ENCODE results near the gene TFF3. TPM values are rescaled to one million over a fixed set of nuclear protein-coding genes. Genes with fewer than 3 reads are reported as not detected.

TFF3 gene
- total RNA-seq, 2 experiments from 2014 or later: not detected

DNA sequence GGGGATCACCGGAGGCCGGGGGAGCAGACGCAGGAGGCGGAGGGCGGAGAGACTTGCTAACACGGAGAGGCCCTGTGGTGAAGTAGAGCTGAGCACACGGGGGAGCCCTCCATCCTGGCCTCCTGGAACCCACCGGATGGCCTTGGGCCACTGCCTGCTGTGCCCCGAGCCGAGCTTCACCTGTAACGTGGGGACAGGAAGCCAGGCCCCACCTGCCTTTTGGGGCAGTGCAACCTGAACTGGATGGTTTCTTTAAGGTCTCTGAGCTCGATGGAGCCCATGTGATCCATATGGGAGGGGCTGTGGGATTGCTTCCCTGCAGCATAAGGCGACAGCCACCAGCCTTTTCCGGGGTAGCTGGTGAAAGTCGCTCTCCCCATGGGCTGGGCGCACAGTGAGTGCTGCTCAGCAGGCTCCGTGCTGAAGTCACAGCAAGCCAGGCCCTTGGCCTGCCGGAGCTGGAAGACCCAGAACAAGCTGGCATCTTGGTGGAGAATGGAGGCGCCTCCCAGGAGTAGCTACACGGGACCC is 35.8 kb downstream of the TFF3 start:
- Mint-ChIP-seq H3K36me3 (no peaks in the 10 kb centered on the region), H3K4me3 (no peak overlapping the region), H3K4me1 (no peaks in the 10 kb centered on the region), H3K27me3 (no peaks in the 10 kb centered on the region), H3K27ac (no peak overlapping the region), H3K9me3 (no peaks in the 10 kb centered on the region)
- POLR2A ChIA-PET: interaction anchor here (0.7 kb wide), 1 partner anchor 90 kb away, joined by 3 read pairs; no protein-coding TSS in a partner anchor
- DNase-seq (no peak), ATAC-seq (ENCODE audit: low read depth) (no peak)

DNA sequence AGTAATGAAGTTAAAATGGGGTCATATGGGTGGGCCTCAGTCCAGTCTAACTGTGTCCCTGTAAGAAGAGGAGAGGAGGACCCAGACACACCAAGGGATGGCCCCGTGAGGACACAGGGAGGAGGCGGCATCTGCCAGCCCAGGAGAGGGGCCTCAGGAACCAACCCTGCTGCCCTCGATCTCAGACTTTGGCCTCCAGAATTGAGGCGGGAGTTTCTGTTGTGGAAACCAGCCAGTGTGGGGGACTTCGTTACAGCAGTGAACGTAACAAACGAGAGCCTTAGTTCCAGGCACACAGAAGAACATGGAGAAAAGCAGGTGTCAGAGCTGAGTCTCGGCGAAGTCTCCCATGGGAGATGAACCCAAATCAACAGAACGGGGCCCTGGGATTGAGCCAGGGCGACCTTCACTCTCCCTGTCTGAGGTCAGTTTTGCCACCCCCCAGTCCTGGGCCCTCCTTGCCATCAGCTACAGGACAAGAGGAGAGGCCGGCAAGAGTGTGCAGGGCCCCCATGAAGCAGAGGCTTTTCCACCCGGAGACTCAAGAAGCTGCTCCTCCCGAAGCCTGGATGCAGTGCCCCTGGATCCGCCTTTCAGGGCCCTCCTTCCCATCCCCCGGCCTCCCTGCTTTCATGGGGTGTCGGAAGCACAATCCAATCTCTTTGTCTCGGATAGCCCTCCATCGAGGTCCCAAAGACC is 36.6 kb downstream of the TFF3 start:
- POLR2A ChIA-PET: no interaction called here
- no peaks in the 10 kb centered on the region for H3K4me1 Mint-ChIP-seq
- H3K27ac Mint-ChIP-seq: no peak overlapping the region
- no peaks in the 10 kb centered on the region for H3K9me3 Mint-ChIP-seq
- ATAC-seq (ENCODE audit: low read depth) (no peak), DNase-seq (no peak)
- H3K36me3 Mint-ChIP-seq: no peaks in the 10 kb centered on the region
- H3K27me3 Mint-ChIP-seq: no peaks in the 10 kb centered on the region
- H3K4me3 Mint-ChIP-seq: no peak overlapping the region

DNA sequence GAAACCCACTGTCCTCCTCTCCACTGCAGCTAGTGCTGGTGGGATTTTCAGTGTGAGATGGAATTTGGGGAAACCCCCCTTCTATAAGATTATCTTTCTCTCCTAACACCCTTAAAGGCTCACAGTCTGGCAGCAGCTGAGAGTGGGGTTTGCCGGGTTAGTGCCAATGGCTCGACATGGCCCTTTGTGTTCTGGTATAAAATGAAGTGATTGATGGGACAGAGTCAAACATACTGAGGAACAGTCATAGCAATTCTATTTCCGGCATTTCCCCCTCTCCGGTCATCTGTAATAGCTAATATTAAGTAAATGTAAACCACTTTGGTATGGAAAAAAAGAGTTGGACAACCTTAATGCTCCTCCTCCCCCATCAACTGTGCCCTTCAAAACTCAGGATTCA is 37.6 kb downstream of the TFF3 start:
- no peak for ATAC-seq (ENCODE audit: low read depth)
- H3K9me3 Mint-ChIP-seq: no peaks in the 10 kb centered on the region
- DNase-seq: no peak
- no peaks in the 10 kb centered on the region for H3K27me3 Mint-ChIP-seq
- H3K4me3 Mint-ChIP-seq: no peak overlapping the region
- H3K4me1 Mint-ChIP-seq: no peaks in the 10 kb centered on the region
- POLR2A ChIA-PET: no interaction called here
- no peak overlapping the region for H3K27ac Mint-ChIP-seq
- no peaks in the 10 kb centered on the region for H3K36me3 Mint-ChIP-seq

DNA sequence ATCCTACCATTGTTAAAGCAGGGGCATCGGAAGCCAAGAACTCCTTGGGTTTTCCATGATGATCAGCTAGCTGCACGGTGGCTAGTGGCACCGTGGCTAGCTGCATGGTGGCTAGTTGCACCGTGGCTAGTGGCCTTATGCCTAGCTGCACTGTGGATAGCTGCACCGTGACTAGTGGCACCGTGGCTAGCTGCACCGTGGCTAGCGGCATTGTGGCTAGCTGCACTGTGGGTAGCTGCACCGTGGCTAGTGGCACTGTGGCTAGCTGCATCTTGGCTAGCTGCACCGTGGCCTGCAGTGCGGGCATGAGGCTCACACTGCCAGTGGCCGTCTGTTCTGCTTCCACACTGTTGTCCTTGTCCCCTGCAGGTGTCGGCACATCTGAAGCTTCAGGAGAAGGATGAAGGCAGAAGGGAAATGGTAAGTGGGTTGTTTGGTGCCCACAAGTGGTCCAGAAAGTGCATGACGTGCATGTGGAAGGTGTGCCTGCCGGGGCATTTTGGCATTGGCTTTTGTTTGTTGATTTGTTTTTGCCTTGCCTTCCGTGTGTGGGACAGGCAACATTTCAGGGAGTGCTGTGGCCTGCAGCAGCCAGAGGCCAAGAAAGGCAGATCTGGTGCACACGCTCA is 38.6 kb downstream of the TFF3 start:
- Mint-ChIP-seq H3K4me1 (no peaks in the 10 kb centered on the region), H3K36me3 (no peaks in the 10 kb centered on the region), H3K27me3 (no peaks in the 10 kb centered on the region), H3K4me3 (no peak overlapping the region), H3K9me3 (no peaks in the 10 kb centered on the region), H3K27ac (no peak overlapping the region)
- DNase-seq (no peak), ATAC-seq (ENCODE audit: low read depth) (no peak)
- POLR2A ChIA-PET: no interaction called here

DNA sequence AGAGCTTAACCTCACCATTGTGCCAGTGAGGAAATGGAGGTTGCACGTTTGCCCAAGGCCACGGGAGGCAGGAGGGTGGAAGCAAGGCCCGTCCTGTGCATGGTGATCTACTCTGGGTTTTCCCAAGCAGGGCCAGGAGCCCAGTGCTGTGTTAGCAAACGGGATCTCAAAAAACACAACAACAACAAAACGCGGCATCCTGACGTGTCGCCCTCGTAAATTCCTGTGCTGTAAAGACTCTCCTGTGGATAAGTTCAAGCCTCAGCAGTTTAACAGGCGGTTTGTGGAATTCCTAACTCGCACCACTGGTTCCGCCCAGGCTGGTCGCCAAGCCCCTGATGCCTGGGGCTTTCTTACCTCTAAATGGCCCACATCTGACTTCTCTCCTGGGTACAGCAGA is 39.1 kb downstream of the TFF3 start:
- POLR2A ChIA-PET: no interaction called here
- no peaks in the 10 kb centered on the region for H3K4me1 Mint-ChIP-seq
- ATAC-seq (ENCODE audit: low read depth): no peak
- DNase-seq: no peak
- no peaks in the 10 kb centered on the region for H3K36me3 Mint-ChIP-seq
- no peaks in the 10 kb centered on the region for H3K27me3 Mint-ChIP-seq
- H3K4me3 Mint-ChIP-seq: no peak overlapping the region
- no peaks in the 10 kb centered on the region for H3K9me3 Mint-ChIP-seq
- H3K27ac Mint-ChIP-seq: no peak overlapping the region

DNA sequence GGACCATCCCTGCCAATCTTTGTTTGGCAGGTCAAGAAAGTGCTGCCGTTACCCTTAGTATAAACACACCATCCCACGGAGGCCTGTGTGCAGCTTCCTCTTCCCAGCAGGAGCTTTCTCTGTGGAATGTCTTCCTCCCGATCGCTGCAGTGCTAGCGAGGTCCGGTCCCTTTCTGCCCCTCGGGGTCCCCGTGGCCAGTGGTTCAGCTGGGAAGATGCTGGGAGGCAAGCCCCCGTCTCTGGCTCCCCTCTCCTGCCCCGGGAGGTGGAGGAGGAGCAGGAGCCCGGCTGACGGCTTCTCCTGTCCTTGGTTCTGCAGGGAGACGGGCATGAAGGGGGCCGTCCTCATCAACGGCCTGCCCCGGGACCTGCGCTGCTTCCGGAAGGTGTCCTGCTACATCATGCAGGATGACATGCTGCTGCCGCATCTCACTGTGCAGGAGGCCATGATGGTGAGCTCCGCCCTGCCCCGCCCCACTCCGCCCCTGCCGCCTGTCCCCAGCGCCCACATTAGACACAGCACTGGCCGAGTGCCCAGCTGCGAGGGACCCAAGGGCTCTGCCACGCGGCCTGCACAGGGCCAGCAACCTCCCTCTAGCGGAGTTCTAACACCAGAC is 42.1 kb downstream of the TFF3 start:
- no peaks in the 10 kb centered on the region for H3K36me3 Mint-ChIP-seq
- no peak for ATAC-seq (ENCODE audit: low read depth)
- H3K27ac Mint-ChIP-seq: no peak overlapping the region
- H3K27me3 Mint-ChIP-seq: no peaks in the 10 kb centered on the region
- no peak overlapping the region for H3K4me3 Mint-ChIP-seq
- no peaks in the 10 kb centered on the region for H3K9me3 Mint-ChIP-seq
- POLR2A ChIA-PET: no interaction called here
- DNase-seq: no peak
- peaks cover 16% of the 10 kb centered on the region for H3K4me1 Mint-ChIP-seq

DNA sequence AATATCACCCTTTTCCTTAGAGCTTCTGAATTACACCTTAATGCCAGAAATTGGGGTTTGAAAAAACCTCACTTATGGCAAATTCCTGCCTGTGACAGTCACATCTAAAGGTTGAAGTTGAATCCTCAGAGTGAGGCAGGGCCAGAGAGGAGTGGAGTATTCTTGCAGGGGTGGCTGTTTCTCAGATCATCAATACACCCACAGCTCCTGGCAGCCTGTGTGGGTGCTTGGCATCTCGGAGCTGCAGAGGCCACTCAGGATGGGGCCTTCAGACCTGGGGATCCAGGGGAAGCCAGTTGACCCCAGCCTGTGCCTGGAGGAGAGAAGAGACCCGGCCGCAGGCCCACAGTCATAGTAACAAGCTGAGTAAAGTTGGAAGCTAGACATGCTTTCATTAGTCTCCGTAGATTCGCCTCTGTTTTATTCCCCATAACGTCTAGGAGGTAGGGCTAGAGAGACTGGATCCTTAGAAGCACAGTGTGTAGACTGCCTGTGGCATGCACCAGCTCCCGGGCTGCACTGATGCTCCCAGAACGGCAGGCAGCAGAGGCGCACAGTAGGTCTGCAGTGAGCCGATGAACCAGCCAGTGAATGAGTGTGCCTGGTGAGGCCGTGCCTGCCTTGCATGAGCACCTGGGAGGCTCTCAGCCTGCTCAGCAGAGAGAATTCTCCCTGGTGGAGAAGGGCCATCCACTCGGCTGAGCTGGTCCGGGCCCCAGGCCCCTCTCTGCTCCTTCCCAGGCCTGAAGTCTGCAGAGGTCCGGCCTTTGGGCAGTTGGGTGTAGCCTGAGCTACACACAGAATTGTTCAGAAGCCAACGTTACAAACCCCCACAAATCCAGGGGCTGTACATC is 42.9 kb downstream of the TFF3 start:
- Mint-ChIP-seq H3K4me3 (no peak overlapping the region), H3K36me3 (no peaks in the 10 kb centered on the region), H3K27me3 (no peaks in the 10 kb centered on the region), H3K27ac (no peak overlapping the region), H3K9me3 (no peaks in the 10 kb centered on the region), H3K4me1 (peaks cover 21% of the 10 kb centered on the region)
- POLR2A ChIA-PET: no interaction called here
- DNase-seq (no peak), ATAC-seq (ENCODE audit: low read depth) (no peak)

DNA sequence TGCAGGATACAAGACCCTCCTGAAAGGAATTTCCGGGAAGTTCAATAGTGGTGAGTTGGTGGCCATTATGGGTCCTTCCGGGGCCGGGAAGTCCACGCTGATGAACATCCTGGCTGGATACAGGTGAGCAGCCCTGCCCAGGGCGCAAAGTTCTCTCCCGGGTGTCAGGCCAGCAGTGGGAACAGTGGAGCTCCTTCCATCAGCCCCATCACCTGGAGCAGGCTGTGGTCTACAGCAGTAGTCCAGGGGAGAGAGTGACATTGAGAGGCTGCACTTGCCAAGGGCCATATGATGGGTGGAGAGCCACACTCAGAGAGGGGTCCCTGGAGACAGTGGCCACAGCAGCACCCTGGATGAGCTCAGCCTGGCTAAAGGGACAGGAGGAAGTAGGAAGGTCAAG is 44.1 kb downstream of the TFF3 start:
- no peak overlapping the region for H3K4me3 Mint-ChIP-seq
- no peaks in the 10 kb centered on the region for H3K27me3 Mint-ChIP-seq
- no peak overlapping the region for H3K27ac Mint-ChIP-seq
- no peak for DNase-seq
- POLR2A ChIA-PET: no interaction called here
- no peaks in the 10 kb centered on the region for H3K9me3 Mint-ChIP-seq
- peaks cover 3% of the 10 kb centered on the region for H3K36me3 Mint-ChIP-seq
- ATAC-seq (ENCODE audit: low read depth): no peak
- peaks cover 25% of the 10 kb centered on the region for H3K4me1 Mint-ChIP-seq

DNA sequence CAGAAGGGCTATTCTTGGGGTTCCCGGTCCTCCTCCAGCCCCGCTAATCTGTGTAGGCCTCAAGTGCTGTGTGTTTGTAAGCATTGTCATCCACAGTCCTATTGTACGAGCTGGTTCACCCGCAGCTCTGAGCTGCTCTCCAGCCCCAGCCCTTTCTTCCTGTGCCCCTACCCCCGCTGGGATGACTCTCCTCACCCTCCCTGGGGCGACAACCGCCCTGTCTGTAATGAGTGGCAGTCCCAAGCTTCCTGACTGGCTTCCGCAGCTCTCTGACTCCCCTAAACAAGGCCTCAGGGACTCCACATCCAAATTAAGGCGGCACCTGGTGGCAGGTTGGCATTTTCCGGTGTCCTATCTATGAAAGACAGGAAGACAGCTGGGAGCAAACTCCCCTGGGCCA is 45.8 kb downstream of the TFF3 start:
- DNase-seq: no peak
- H3K27me3 Mint-ChIP-seq: no peaks in the 10 kb centered on the region
- ATAC-seq (ENCODE audit: low read depth): peak; percentile 27
- peaks cover 31% of the 10 kb centered on the region for H3K4me1 Mint-ChIP-seq
- peak overlapping the region; percentile 64 for H3K4me3 Mint-ChIP-seq
- POLR2A ChIA-PET: interaction anchor here (1.1 to 1.5 kb wide), 6 partner anchors 11 to 106 kb away, joined by 3 to 5 read pairs (median 4); no protein-coding TSS in a partner anchor
- H3K27ac Mint-ChIP-seq: peak overlapping the region; percentile 75
- no peaks in the 10 kb centered on the region for H3K9me3 Mint-ChIP-seq
- peaks cover 6% of the 10 kb centered on the region for H3K36me3 Mint-ChIP-seq

DNA sequence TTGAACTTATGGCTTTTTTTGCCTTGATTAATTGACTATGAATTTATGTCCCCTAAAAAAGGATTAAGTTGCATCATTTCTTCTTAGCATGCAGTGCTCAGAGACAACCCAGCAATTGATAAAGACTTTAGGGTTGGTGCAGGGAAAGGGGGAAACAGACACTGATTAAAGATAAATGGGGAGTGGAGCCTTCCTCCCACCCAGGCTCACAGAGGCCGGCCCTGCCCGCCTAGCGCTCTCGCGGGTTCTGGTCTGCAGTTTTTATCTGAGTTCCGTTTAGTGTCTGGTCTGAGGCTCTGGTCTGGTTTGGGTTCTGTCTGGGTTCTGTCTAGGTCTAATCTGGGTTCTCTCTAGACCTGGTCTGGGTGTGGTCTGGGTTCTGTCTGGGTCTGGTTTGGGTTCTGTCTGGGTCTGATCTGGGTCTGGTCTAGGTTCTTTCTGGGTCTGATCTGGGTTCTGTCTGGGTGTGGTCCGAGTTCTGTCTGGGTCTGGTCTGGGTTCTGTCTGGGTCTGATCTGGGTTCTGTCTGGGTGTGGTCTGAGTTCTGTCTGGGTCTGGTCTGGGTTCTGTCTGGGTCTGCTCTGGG is 48.1 kb downstream of the TFF3 start:
- Mint-ChIP-seq H3K27ac (peak overlapping the region; percentile 75), H3K9me3 (no peaks in the 10 kb centered on the region), H3K4me3 (peak overlapping the region; percentile 54), H3K36me3 (peaks cover 7% of the 10 kb centered on the region), H3K4me1 (peaks cover 32% of the 10 kb centered on the region), H3K27me3 (no peaks in the 10 kb centered on the region)
- POLR2A ChIA-PET: no interaction called here
- DNase-seq (no peak), ATAC-seq (ENCODE audit: low read depth) (no peak)

DNA sequence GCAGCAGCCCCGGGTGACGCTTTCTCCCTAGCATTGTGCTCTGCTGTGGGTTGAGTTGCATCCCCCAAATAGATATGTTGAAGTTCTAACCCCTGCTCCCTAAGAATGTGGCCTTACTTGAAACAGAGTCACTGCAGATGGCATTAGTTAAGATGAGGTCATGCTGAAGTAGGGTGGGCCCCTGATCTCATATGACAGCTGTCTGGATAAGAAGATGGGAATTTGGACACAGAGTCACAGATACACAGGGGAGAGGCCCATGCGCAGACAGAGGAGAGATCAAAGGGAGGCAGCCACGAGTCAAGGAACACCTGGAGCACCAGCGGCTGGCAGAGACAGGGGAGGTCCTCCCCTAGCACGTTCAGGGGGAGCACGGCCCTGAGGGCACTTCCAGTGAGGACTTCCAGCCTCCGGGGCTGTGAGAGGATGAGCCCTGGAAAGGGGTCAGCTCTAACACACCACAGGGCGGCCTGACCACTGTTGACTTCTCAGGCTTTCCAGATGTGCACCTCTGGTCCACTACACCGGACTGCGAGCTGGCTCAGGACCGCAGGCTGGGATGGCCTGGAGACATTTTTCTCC is 49.9 kb downstream of the TFF3 start:
- DNase-seq: no peak
- Mint-ChIP-seq H3K4me1 (peaks cover 32% of the 10 kb centered on the region), H3K9me3 (no peaks in the 10 kb centered on the region), H3K4me3 (no peak overlapping the region), H3K27me3 (no peaks in the 10 kb centered on the region), H3K27ac (peak overlapping the region; percentile 34), H3K36me3 (peaks cover 7% of the 10 kb centered on the region)
- no peak for ATAC-seq (ENCODE audit: low read depth)
- POLR2A ChIA-PET: no interaction called here

DNA sequence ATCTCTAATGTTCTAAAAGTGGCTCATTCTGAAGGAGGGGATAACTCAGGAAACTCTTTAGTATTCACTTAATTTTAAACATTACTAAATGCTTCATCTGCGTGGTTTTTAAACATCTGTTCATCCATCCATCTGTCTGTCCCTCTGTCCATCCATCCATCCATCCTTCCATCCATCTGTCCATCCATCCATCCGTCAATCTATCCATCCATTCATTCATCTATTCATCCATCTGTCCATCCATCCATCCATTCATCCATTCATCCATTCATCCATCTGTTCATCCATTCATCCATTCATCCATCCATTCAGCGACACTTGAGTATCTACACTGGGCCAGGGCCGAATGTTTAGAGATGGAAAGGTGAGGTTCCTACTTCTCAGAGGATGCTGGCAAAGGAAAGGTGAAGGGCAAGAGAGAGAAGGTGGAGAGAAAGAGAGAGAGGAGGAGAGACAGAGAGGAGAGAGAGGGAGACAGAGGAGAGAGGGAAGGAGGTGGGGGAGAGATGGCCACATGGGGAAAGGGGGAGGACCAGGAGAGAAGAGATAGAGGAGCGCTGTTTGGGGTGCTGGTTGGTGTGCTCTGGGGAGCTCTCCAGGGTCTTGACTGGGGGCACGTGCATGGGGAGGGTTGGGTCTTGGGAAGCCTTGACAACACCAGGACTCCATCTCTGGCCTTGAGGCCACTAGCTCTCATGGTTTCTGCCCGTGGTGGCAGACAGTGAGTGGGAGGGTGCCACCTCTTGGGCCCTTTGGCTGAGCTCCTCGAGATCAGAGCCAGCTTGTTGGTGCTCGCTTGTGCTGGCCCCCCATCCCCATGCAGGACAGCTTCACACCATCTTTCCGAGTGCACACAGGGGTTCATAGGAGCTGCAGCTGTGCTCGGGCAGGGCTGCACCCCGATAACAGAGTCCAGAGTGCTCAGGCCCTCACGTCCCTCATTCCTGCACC is 50.7 kb downstream of the TFF3 start:
- no peaks in the 10 kb centered on the region for H3K27me3 Mint-ChIP-seq
- H3K4me1 Mint-ChIP-seq: peaks cover 28% of the 10 kb centered on the region
- H3K36me3 Mint-ChIP-seq: peaks cover 7% of the 10 kb centered on the region
- H3K27ac Mint-ChIP-seq: peak overlapping the region; percentile 6
- no peak overlapping the region for H3K4me3 Mint-ChIP-seq
- H3K9me3 Mint-ChIP-seq: no peaks in the 10 kb centered on the region
- no peak for DNase-seq
- POLR2A ChIA-PET: no interaction called here
- ATAC-seq (ENCODE audit: low read depth): no peak

Measured in activated naive CD8-positive, alpha-beta T cell treated with anti-CD3 and anti-CD28 coated beads, Interleukin-2, amount 10 ng/mL, durations not matched to agents 7 days and 5 days (primary cell).